ENCODE measurements around the gene BCLAF1.

DNA sequence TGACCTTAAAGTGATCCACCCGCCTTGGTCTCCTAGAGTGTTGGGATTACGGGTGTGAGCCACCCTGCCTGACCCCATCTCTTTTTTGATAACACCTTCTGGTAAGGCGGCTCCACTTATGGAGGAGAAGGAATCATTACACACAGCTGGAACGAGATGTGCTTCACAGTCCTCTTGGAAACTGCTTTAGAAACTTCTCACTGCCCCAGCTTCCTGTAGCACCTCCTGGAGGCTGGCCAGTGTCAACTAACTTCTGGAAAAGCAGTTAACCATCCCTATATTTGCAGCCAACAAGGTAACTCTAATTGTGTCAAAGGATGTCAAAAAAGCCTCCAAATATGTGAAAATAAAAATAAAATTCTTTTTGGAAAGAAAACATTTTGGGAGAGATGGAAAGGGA is 48.8 kb upstream of the BCLAF1 start:
- TF ChIP-seq, protein P1, sequence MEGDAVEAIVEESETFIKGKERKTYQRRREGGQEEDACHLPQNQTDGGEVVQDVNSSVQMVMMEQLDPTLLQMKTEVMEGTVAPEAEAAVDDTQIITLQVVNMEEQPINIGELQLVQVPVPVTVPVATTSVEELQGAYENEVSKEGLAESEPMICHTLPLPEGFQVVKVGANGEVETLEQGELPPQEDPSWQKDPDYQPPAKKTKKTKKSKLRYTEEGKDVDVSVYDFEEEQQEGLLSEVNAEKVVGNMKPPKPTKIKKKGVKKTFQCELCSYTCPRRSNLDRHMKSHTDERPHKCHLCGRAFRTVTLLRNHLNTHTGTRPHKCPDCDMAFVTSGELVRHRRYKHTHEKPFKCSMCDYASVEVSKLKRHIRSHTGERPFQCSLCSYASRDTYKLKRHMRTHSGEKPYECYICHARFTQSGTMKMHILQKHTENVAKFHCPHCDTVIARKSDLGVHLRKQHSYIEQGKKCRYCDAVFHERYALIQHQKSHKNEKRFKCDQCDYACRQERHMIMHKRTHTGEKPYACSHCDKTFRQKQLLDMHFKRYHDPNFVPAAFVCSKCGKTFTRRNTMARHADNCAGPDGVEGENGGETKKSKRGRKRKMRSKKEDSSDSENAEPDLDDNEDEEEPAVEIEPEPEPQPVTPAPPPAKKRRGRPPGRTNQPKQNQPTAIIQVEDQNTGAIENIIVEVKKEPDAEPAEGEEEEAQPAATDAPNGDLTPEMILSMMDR (IDR thresholded peaks at IDR 0.05) = no peak
- TF ChIP-seq POLR2A (IDR thresholded peaks at IDR 0.05) (no peak), EP300 (IDR thresholded peaks at IDR 0.05) (no peak)
